Neural progenitor cell (in vitro differentiated cells): Measurements from ENCODE around the gene SRCIN1. TPM values are rescaled to one million over a fixed set of nuclear protein-coding genes. Genes with fewer than 3 reads are reported as not detected.
A peak's percentile ranks its signal among the peaks of the same experiment; 100 is the strongest.

ENCODE experiments used
- DNase-seq: peaks from one replicate; pipeline ENCODE4 v3.0.0-alpha.2; 2016; ENCODE audit warnings: low spot score
- H2AFZ ChIP-seq: fragments of 200-600 bp; sonication (generic); replicated peaks from 2 replicates; pipeline ENCODE4 v1.6.1; 2016; ENCODE audit warnings: antibody characterized with exemption
- H3F3A ChIP-seq: fragments of 200-600 bp; sonication (generic); 2 replicates; pipeline ENCODE4 v1.6.1; 2016; ENCODE audit warnings: antibody characterized with exemption, low read depth
- H3K27ac ChIP-seq: fragments of 200-600 bp; sonication (generic); 2 replicates; pipeline ENCODE4 v1.5.1; 2016; ENCODE audit warnings: mild to moderate bottlenecking
- H3K27me3 ChIP-seq: fragments of 200-600 bp; sonication (generic); 2 replicates; pipeline ENCODE4 v1.6.1; 2016; ENCODE audit warnings: mild to moderate bottlenecking, moderate library complexity
- H3K36me3 ChIP-seq: fragments of 200-600 bp; sonication (generic); 2 replicates; pipeline ENCODE4 v1.5.1; 2016
- H3K4me1 ChIP-seq: fragments of 200-600 bp; sonication (generic); 2 replicates; pipeline ENCODE4 v1.6.1; 2016; ENCODE audit warnings: mixed run types
- H3K4me2 ChIP-seq: fragments of 200-600 bp; sonication (generic); 2 replicates; pipeline ENCODE4 v1.6.1; 2016
- H3K4me3 ChIP-seq: fragments of 200-600 bp; sonication (generic); 2 replicates; pipeline ENCODE4 v1.5.1; 2016
- H3K79me2 ChIP-seq: fragments of 200-600 bp; sonication (generic); 2 replicates; pipeline ENCODE4 v1.6.1; 2016; ENCODE audit warnings: low read depth
- H3K9ac ChIP-seq: fragments of 200-600 bp; sonication (generic); 2 replicates; pipeline ENCODE4 v1.6.1; 2016
- H3K9me3 ChIP-seq: fragments of 200-600 bp; sonication (generic); 2 replicates; pipeline ENCODE4 v1.5.1; 2016; ENCODE audit warnings: low read depth
- H4K20me1 ChIP-seq: fragments of 200-600 bp; sonication (generic); 2 replicates; pipeline ENCODE4 v1.6.1; 2016; ENCODE audit warnings: low read depth
- H3K27ac Mint-ChIP-seq: 3 replicates; pipeline ENCODE4 v1.8.0; 2021; ENCODE audit warnings: mixed read lengths
- H3K27me3 Mint-ChIP-seq: 2 replicates; pipeline ENCODE4 v1.8.0; 2022; ENCODE audit warnings: low read depth, mild to moderate bottlenecking, inconsistent platforms, moderate library complexity, mixed read lengths; ENCODE audit not compliant: insufficient read depth
- H3K36me3 Mint-ChIP-seq: 3 replicates; pipeline ENCODE4 v1.8.0; 2021; ENCODE audit warnings: mixed read lengths
- H3K4me1 Mint-ChIP-seq: 3 replicates; pipeline ENCODE4 v1.8.0; 2021; ENCODE audit warnings: mixed read lengths
- H3K4me3 Mint-ChIP-seq: 3 replicates; pipeline ENCODE4 v1.8.0; 2021; ENCODE audit warnings: mild to moderate bottlenecking, moderate library complexity, mixed read lengths
- H3K9me3 Mint-ChIP-seq: 3 replicates; pipeline ENCODE4 v1.8.0; 2020; ENCODE audit warnings: mixed read lengths
- CTCF ChIP-seq: fragments of 200-600 bp; sonication (generic); IDR thresholded peaks from 2 replicates; pipeline ENCODE4 v1.5.1; 2017; ENCODE audit warnings: antibody characterized with exemption, mild to moderate bottlenecking
- EZH2 ChIP-seq: fragments of 200-600 bp; sonication (generic); IDR thresholded peaks from 2 replicates; pipeline ENCODE4 v1.6.1; 2017; ENCODE audit warnings: antibody characterized with exemption, mild to moderate bottlenecking, moderate library complexity
- EZH2phosphoT487 ChIP-seq: fragments of 200-600 bp; sonication (generic); IDR thresholded peaks from 2 replicates; pipeline ENCODE4 v1.6.1; 2017; ENCODE audit warnings: antibody characterized with exemption
- total RNA-seq: library from RNA; depleted of rRNA; stranded (reverse); fragments of >200 nt; gene quantifications from 2 replicates; pipeline ENCODE4 v1.2.3, GENCODE V29; 2015; ENCODE audit warnings: low replicate concordance

Gene SRCIN1
- total RNA-seq, 1 donor from 2014 or later = 3.8 TPM

- Mint-ChIP-seq H3K27me3 (peaks cover 36% of the 10 kb centered on the region), H3K4me3 (peak overlapping the region; percentile 30), H3K27ac (no peak overlapping the region), H3K36me3 (peaks cover 2% of the 10 kb centered on the region), H3K9me3 (peaks cover 9% of the 10 kb centered on the region), H3K4me1 (peaks cover 27% of the 10 kb centered on the region)
- Histone ChIP-seq H3K27ac (no peak overlapping the region), H3K4me2 (no peak overlapping the region), H3K27me3 (peaks cover 15% of the 10 kb centered on the region), H3K9ac (no peak overlapping the region), H3K4me3 (no peak overlapping the region), H2AFZ (no peak overlapping the region), H3F3A (peaks cover 33% of the 10 kb centered on the region), H3K79me2 (no peaks in the 10 kb centered on the region), H3K4me1 (peaks cover 18% of the 10 kb centered on the region), H3K36me3 (no peaks in the 10 kb centered on the region), H4K20me1 (no peaks in the 10 kb centered on the region), H3K9me3 (peaks cover 6% of the 10 kb centered on the region)
- no peak for DNase-seq
- TF ChIP-seq CTCF = no peak
- TF ChIP-seq EZH2 = no peak
- TF ChIP-seq EZH2phosphoT487 = no peak
Observed at GRCh38 chr17:38611872-38612376, 6.2 kb upstream of the SRCIN1 start.

- no peak overlapping the region for H3K4me3 Mint-ChIP-seq
- no peak overlapping the region for H3K27ac Mint-ChIP-seq
- H3K36me3 Mint-ChIP-seq = peaks cover 2% of the 10 kb centered on the region
- no peak overlapping the region for H3K27ac ChIP-seq
- H3K27me3 ChIP-seq = peaks cover 22% of the 10 kb centered on the region
- peaks cover 33% of the 10 kb centered on the region for H3F3A ChIP-seq
- no peaks in the 10 kb centered on the region for H3K36me3 ChIP-seq
- H4K20me1 ChIP-seq = no peaks in the 10 kb centered on the region
- peaks cover 36% of the 10 kb centered on the region for H3K27me3 Mint-ChIP-seq
- H3K4me3 ChIP-seq = no peak overlapping the region
- H3K79me2 ChIP-seq = no peaks in the 10 kb centered on the region
- no peak overlapping the region for H3K4me2 ChIP-seq
- peaks cover 11% of the 10 kb centered on the region for H3K4me1 ChIP-seq
- no peak overlapping the region for H2AFZ ChIP-seq
- no peak for DNase-seq
- H3K9me3 Mint-ChIP-seq = peaks cover 9% of the 10 kb centered on the region
- peaks cover 6% of the 10 kb centered on the region for H3K9me3 ChIP-seq
- no peak for TF ChIP-seq CTCF
- H3K4me1 Mint-ChIP-seq = peaks cover 29% of the 10 kb centered on the region
- H3K9ac ChIP-seq = no peak overlapping the region
Observed at GRCh38 chr17:38611070-38611786, 5.5 kb upstream of the SRCIN1 start.

GRCh38 chr17:38609280-38610031, 3.7 kb upstream of the SRCIN1 start:
- H3K4me1 Mint-ChIP-seq = peaks cover 27% of the 10 kb centered on the region
- H3K27me3 Mint-ChIP-seq = peaks cover 31% of the 10 kb centered on the region
- Histone ChIP-seq H2AFZ (no peak overlapping the region), H3K4me1 (peaks cover 12% of the 10 kb centered on the region), H4K20me1 (no peaks in the 10 kb centered on the region), H3K4me2 (peak overlapping the region; percentile 28), H3K27ac (no peak overlapping the region), H3K79me2 (no peaks in the 10 kb centered on the region), H3K9me3 (peaks cover 6% of the 10 kb centered on the region), H3K36me3 (no peaks in the 10 kb centered on the region), H3K9ac (no peak overlapping the region), H3K4me3 (no peak overlapping the region), H3K27me3 (peaks cover 23% of the 10 kb centered on the region), H3F3A (peaks cover 41% of the 10 kb centered on the region)
- no peak overlapping the region for H3K27ac Mint-ChIP-seq
- H3K4me3 Mint-ChIP-seq = peak overlapping the region; percentile 50
- H3K9me3 Mint-ChIP-seq = peaks cover 9% of the 10 kb centered on the region
- DNase-seq = peak; percentile 71
- peaks cover 2% of the 10 kb centered on the region for H3K36me3 Mint-ChIP-seq
- TF ChIP-seq EZH2phosphoT487 = no peak
- peak; percentile 35 for TF ChIP-seq CTCF
